Ovary (tissue), 3 donors: Measurements from ENCODE around the gene UBE2QL1.

Experiments
- EP300 ChIP-seq: sonication (generic); formaldehyde crosslinking; IDR thresholded peaks from one replicate; pipeline ENCODE4 v1.6.1; 2017; ENCODE audit warnings: antibody characterized with exemption
- POLR2A ChIP-seq: fragments of 450-650 bp; IDR thresholded peaks from one replicate; pipeline ENCODE4 v1.6.1; 2017; ENCODE audit warnings: antibody characterized with exemption, mild to moderate bottlenecking, moderate library complexity
- TF ChIP-seq, protein P1 (sequence below), 3 donors: fragments of 450-650 bp in 2 of 3; fragments of 200-600 bp in 1 of 3; IDR thresholded peaks; one replicate each; pipeline versions ENCODE4 v1.5.1 to v1.8.0; 2016 to 2022; ENCODE audit warnings: antibody characterized with exemption in 3 of 3, mild to moderate bottlenecking in 1 of 3
- donor health status: DM: no; HTN: no; CAD: no.

DNA sequence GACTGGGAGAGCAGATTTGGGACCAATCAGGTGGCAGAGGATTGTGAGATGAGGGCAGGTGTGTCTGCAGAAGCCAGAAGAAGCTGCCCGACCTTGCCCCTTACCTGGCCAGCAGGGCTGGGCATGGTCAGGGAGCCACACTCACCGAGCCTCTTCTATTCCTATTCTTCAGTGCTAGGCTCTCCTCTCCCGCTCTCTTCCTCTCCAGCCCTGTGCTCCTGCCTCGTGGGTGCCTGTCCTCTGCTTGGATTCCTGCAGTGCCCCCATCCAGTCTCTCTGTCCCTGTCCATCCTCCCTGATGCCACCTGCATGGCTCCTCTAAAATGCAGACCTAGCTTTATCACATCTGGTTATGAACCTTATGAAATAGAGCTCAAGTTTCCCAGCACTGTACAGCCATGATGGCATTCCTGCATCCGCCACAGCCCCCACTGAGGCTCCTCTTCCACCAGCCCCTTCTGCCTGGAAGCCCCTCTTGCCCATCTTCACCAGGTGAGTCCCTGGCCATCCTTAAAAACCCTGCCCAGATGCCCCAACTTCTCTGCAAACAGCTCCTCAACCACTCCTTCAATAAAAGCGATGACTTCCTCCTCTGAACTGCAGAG, 8.2 kb downstream of the UBE2QL1 start:
- TF ChIP-seq POLR2A (no peak), EP300 (no peak)
- TF ChIP-seq, protein P1, sequence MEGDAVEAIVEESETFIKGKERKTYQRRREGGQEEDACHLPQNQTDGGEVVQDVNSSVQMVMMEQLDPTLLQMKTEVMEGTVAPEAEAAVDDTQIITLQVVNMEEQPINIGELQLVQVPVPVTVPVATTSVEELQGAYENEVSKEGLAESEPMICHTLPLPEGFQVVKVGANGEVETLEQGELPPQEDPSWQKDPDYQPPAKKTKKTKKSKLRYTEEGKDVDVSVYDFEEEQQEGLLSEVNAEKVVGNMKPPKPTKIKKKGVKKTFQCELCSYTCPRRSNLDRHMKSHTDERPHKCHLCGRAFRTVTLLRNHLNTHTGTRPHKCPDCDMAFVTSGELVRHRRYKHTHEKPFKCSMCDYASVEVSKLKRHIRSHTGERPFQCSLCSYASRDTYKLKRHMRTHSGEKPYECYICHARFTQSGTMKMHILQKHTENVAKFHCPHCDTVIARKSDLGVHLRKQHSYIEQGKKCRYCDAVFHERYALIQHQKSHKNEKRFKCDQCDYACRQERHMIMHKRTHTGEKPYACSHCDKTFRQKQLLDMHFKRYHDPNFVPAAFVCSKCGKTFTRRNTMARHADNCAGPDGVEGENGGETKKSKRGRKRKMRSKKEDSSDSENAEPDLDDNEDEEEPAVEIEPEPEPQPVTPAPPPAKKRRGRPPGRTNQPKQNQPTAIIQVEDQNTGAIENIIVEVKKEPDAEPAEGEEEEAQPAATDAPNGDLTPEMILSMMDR (IDR thresholded peaks at IDR 0.05) = no peak
